Measurements from ENCODE around the gene HLA-G.
"Not testable (repeated sequence)": the region's sequence is repeated elsewhere in the genome, so short reads cannot be mapped to it uniquely, and the experiment has no call there.

The HLA-G gene

DNA sequence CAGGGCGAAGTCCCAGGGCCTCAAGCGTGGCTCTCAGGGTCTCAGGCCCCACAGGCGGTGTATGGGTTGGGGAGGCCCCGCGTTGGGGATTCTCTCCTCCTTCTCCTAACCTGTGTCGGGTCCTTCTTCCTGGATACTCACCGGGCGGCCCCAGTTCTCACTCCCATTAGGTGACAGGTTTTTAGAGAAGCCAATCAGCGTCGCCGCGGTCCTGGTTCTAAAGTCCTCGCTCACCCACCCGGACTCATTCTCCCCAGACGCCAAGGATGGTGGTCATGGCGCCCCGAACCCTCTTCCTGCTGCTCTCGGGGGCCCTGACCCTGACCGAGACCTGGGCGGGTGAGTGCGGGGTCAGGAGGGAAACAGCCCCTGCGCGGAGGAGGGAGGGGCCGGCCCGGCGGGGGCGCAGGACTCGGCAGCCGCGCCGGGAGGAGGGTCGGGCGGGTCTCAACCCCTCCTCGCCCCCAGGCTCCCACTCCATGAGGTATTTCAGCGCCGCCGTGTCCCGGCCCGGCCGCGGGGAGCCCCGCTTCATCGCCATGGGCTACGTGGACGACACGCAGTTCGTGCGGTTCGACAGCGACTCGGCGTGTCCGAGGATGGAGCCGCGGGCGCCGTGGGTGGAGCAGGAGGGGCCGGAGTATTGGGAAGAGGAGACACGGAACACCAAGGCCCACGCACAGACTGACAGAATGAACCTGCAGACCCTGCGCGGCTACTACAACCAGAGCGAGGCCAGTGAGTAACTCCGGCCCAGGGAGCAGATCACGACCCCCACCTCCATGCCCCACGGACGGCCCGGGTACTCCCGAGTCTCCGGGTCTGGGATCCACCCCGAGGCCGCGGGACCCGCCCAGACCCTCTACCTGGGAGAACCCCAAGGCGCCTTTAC is at the start of gene HLA-G:
TSS of gene HLA-G (plus strand) at position 247 of the 892 bp plus-strand sequence. CDS start at position 267, 20 bp downstream.
- H3K4me1 ChIP-seq (ENCODE audit: control insufficient read depth, insufficient read depth, low read length), result peaks cover 8% of the 10 kb centered on the region
- H3K4me3 ChIP-seq (ENCODE audit: low read length in 2 of 2), result peak within 1 kb of the TSS; percentile 25 to 54
- no peaks in the 10 kb centered on the region for H3K9me3 ChIP-seq (ENCODE audit: control insufficient read depth in 2 of 2, low read length in 2 of 2)
- H3K27ac ChIP-seq (ENCODE audit: low read length), result no peak within 1 kb of the TSS
- H3K27me3 ChIP-seq (ENCODE audit: control insufficient read depth in 1 of 2, insufficient read depth in 2 of 2, low read length in 2 of 2), result peaks cover 40% of the 10 kb centered on the region in 2 donors
- no peaks in the 10 kb centered on the region for H3K36me3 ChIP-seq (ENCODE audit: control insufficient read depth in 2 of 2, insufficient read depth in 2 of 2, low read length in 2 of 2)
- H3K9ac ChIP-seq (ENCODE audit: low read length in 2 of 2), result no peak within 1 kb of the TSS

DNA sequence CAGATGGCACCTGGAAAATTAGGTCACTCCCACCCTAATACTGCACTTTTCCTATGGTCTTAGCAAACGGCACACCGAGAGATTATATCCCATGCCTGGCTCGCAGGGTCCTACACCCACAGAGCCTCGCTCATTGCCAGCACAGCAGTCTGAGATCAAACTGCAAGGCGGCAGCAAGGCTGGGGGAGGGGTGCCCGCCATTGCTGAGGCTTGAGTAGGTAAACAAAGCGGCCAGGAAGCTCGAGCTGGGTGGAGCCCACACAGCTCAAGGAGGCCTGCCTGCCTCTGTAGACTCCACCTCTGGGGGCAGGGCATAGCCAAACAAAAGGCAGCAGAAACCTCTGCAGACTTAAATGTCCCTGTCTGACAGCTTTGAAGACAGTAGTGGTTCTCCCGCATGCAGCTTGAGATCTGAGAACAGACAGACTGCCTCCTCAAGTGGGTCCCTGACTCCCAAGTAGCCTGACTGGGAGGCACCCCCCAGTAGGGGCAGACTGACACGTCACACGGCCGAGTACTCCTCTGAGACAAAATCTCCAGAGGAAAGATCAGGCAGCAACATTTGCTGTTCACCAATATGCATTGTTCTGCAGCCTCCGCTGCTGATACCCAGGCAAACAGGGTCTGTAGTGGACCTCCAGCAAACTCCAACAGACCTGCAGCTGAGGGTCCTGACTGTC is 47.5 kb upstream of the HLA-G start:
- H3K36me3 ChIP-seq (ENCODE audit: control insufficient read depth in 2 of 2, insufficient read depth in 2 of 2, low read length in 2 of 2); H3K27ac ChIP-seq (ENCODE audit: low read length); H3K27me3 ChIP-seq (ENCODE audit: control insufficient read depth in 1 of 2, insufficient read depth in 2 of 2, low read length in 2 of 2); H3K4me1 ChIP-seq (ENCODE audit: control insufficient read depth, insufficient read depth, low read length); H3K4me3 ChIP-seq (ENCODE audit: low read length in 2 of 2); H3K9me3 ChIP-seq (ENCODE audit: control insufficient read depth in 2 of 2, low read length in 2 of 2); H3K9ac ChIP-seq (ENCODE audit: low read length in 2 of 2): not testable (repeated sequence)

DNA sequence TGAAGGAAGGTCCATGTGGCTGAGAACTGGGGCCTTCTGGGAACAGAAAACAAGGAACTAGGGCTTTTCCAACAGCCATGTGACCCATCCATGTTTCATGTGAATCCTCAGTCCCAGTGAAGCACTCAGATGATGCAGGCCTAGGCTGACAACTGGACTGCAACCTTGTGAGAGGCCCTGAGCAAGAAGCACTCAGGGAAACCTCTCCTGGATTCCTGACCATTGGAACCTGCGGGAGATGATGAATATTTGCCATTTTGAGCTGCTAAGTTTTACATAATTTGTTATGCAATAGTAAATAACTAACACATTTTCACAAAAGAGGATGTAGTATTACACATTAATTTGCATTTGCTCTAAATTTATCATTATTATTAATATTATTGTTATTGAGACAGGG is 38.4 kb upstream of the HLA-G start:
- H3K4me1 ChIP-seq (ENCODE audit: control insufficient read depth, insufficient read depth, low read length), result peaks cover 13% of the 10 kb centered on the region
- H3K36me3 ChIP-seq (ENCODE audit: control insufficient read depth in 2 of 2, insufficient read depth in 2 of 2, low read length in 2 of 2), result no peaks in the 10 kb centered on the region
- H3K4me3 ChIP-seq (ENCODE audit: low read length in 2 of 2), result no peak overlapping the region
- H3K9me3 ChIP-seq (ENCODE audit: control insufficient read depth in 2 of 2, low read length in 2 of 2), result no peaks in the 10 kb centered on the region
- H3K27ac ChIP-seq (ENCODE audit: low read length), result no peak overlapping the region
- no peak overlapping the region for H3K9ac ChIP-seq (ENCODE audit: low read length in 2 of 2)
- H3K27me3 ChIP-seq (ENCODE audit: control insufficient read depth in 1 of 2, insufficient read depth in 2 of 2, low read length in 2 of 2), result peaks cover 15 to 20% of the 10 kb centered on the region in 2 donors

DNA sequence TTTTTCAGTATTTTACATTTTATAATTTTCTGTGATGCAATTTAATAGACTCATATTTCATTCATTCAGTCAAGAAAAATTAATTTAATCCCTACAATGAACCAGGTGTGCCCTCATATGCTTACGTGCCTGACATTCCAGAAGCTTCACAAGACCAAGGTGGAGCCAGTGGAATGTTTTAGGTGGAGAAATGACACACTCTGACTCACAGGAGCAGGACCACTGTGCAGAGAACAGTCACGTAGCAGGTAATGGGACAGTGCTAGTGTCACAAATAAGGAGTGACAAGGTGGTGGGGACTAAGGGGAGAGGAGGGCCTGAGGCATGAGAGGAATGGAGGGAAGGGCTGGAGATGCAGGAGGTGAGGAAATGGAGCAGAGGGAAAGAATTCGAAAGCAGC is 37.0 kb upstream of the HLA-G start:
- H3K4me3 ChIP-seq (ENCODE audit: low read length in 2 of 2), result no peak overlapping the region
- H3K4me1 ChIP-seq (ENCODE audit: control insufficient read depth, insufficient read depth, low read length), result peaks cover 13% of the 10 kb centered on the region
- H3K9me3 ChIP-seq (ENCODE audit: control insufficient read depth in 2 of 2, low read length in 2 of 2), result no peaks in the 10 kb centered on the region
- no peak overlapping the region for H3K9ac ChIP-seq (ENCODE audit: low read length in 2 of 2)
- no peak overlapping the region for H3K27ac ChIP-seq (ENCODE audit: low read length)
- H3K27me3 ChIP-seq (ENCODE audit: control insufficient read depth in 1 of 2, insufficient read depth in 2 of 2, low read length in 2 of 2), result peaks cover 19 to 20% of the 10 kb centered on the region in 2 donors
- no peaks in the 10 kb centered on the region for H3K36me3 ChIP-seq (ENCODE audit: control insufficient read depth in 2 of 2, insufficient read depth in 2 of 2, low read length in 2 of 2)

DNA sequence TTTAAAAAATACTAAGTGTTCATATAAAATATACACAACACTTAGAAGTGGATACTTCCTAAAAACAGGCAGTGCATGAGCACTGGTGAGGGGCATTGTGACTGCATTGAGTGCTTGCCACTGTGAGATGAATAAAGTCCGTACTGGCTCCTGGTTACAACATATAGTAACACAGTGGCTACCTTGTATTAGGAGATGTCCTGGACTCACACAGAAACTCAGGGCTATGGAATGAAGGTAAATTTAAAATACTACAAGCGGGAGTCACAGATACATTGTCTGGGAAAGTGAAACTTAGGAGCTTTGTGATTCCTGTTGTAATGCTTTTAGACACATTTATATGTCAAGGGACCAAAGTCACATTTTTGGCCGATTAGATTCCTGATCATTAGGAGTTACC is 36.5 kb upstream of the HLA-G start:
- no peak overlapping the region for H3K27ac ChIP-seq (ENCODE audit: low read length)
- no peaks in the 10 kb centered on the region for H3K9me3 ChIP-seq (ENCODE audit: control insufficient read depth in 2 of 2, low read length in 2 of 2)
- no peaks in the 10 kb centered on the region for H3K36me3 ChIP-seq (ENCODE audit: control insufficient read depth in 2 of 2, insufficient read depth in 2 of 2, low read length in 2 of 2)
- no peak overlapping the region for H3K9ac ChIP-seq (ENCODE audit: low read length in 2 of 2)
- peaks cover 19 to 20% of the 10 kb centered on the region in 2 donors for H3K27me3 ChIP-seq (ENCODE audit: control insufficient read depth in 1 of 2, insufficient read depth in 2 of 2, low read length in 2 of 2)
- no peak overlapping the region for H3K4me3 ChIP-seq (ENCODE audit: low read length in 2 of 2)
- H3K4me1 ChIP-seq (ENCODE audit: control insufficient read depth, insufficient read depth, low read length), result peaks cover 13% of the 10 kb centered on the region

DNA sequence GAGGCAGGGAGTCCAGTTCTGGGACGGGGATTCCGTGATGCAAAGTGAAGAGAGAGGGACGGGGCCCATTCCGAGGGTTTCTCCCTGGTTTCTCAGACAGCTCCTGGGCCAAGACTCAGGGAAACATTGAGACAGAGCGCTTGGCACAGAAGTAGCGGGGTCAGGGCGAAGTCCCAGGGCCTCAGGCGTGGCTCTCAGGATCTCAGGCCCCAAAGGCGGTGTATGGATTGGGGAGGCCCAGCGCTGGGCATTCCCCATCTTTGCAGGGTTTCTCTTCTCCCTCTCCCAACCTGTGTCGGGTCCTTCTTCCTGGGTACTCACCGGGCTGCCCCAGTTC is 35.9 kb upstream of the HLA-G start:
- H3K36me3 ChIP-seq (ENCODE audit: control insufficient read depth in 2 of 2, insufficient read depth in 2 of 2, low read length in 2 of 2), result no peaks in the 10 kb centered on the region
- H3K27me3 ChIP-seq (ENCODE audit: control insufficient read depth in 1 of 2, insufficient read depth in 2 of 2, low read length in 2 of 2), result peaks cover 19 to 20% of the 10 kb centered on the region in 2 donors
- H3K4me1 ChIP-seq (ENCODE audit: control insufficient read depth, insufficient read depth, low read length), result peaks cover 13% of the 10 kb centered on the region
- H3K9ac ChIP-seq (ENCODE audit: low read length in 2 of 2), result peak overlapping the region in 1 of 2 donors; percentile 44
- no peak overlapping the region for H3K27ac ChIP-seq (ENCODE audit: low read length)
- H3K4me3 ChIP-seq (ENCODE audit: low read length in 2 of 2), result peak overlapping the region; percentile 56 to 74
- H3K9me3 ChIP-seq (ENCODE audit: control insufficient read depth in 2 of 2, low read length in 2 of 2), result no peaks in the 10 kb centered on the region

DNA sequence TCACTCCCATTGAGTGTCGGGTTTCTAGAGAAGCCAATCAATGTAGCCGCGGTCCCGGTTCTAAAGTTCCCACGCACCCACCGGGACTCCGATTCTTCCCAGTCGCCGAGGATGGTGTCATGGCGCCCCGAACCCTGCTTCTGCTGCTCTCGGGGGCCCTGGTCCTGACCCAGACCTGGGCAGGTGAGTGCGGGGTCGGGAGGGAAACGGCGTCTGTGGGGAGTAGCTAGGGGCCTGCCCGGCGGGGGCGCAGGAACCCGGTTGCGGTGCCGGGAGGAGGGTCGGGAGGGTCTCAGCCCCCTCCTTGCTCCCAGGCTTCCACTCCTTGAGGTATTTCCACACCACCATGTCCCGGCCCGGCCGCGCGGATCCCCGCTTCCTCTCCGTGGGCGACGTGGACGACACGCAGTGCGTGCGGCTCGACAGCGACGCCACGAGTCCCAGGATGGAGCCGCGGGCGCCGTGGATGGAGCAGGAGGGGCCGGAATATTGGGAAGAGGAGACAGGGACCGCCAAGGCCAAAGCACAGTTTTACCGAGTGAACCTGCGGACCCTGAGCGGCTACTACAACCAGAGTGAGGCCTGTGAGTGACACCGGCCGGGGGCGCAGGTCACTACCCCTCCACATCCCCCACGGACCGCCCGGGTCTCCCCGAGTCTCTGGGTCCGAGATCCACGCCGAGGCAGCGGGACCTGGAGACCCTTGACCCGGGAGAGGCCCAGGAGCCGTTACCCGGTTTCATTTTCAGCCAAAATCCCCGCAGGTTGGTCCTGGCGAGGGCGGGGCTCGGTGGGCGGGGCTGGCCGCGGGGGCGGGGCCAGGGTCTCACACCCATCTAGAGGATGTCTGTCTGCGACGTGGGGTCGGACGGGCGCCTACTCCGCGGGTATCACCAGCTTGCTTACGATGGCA is 35.2 kb upstream of the HLA-G start:
- H3K27me3 ChIP-seq (ENCODE audit: control insufficient read depth in 1 of 2, insufficient read depth in 2 of 2, low read length in 2 of 2), result peaks cover 19 to 20% of the 10 kb centered on the region in 2 donors
- peaks cover 13% of the 10 kb centered on the region for H3K4me1 ChIP-seq (ENCODE audit: control insufficient read depth, insufficient read depth, low read length)
- H3K27ac ChIP-seq (ENCODE audit: low read length), result no peak overlapping the region
- peak overlapping the region; percentile 56 to 74 for H3K4me3 ChIP-seq (ENCODE audit: low read length in 2 of 2)
- H3K9ac ChIP-seq (ENCODE audit: low read length in 2 of 2), result peak overlapping the region; percentile 13 to 44
- H3K9me3 ChIP-seq (ENCODE audit: control insufficient read depth in 2 of 2, low read length in 2 of 2), result no peaks in the 10 kb centered on the region
- H3K36me3 ChIP-seq (ENCODE audit: control insufficient read depth in 2 of 2, insufficient read depth in 2 of 2, low read length in 2 of 2), result no peaks in the 10 kb centered on the region

DNA sequence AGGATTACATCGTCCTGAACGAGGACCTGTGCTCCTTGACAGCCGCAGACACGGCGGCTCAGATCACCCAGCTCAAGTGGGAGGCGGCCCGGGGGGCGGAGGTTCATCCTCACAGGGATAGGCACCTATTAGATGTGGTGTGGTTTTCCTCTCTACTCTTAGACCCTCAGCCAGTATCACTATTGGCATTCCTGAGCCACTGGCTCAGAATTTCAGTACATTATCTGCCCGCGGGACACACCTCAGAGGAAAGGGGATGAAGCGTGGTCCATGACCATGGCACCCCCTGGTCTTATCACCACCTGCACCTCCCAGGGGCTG is 34.6 kb upstream of the HLA-G start:
- Histone ChIP-seq H3K36me3 (ENCODE audit: control insufficient read depth in 2 of 2, insufficient read depth in 2 of 2, low read length in 2 of 2) (no peaks in the 10 kb centered on the region), H3K4me3 (ENCODE audit: low read length in 2 of 2) (peak overlapping the region; percentile 20 to 74), H3K9ac (ENCODE audit: low read length in 2 of 2) (peak overlapping the region in 1 of 2 donors; percentile 44), H3K27ac (ENCODE audit: low read length) (no peak overlapping the region), H3K9me3 (ENCODE audit: control insufficient read depth in 2 of 2, low read length in 2 of 2) (no peaks in the 10 kb centered on the region), H3K27me3 (ENCODE audit: control insufficient read depth in 1 of 2, insufficient read depth in 2 of 2, low read length in 2 of 2) (peaks cover 19 to 20% of the 10 kb centered on the region in 2 donors), H3K4me1 (ENCODE audit: control insufficient read depth, insufficient read depth, low read length) (peaks cover 13% of the 10 kb centered on the region)

DNA sequence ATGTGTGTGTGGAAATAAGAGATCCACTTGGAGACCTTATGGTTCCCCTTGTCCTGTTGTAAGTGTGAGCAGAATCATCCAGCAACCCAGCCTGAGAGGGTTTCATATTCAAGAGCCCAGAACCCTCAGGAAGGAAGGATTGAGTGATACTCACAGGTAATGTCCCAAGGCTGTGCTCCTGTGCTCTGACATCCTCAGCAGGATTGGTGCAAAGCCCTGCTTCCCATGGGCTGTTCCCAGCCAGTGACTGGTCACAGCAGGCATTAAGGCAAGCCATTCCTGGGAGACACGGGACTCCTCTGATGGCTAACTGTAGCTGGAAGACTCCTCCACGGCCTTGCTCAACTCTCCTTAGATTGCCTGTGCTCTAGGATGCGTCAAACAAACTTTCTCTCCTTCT is 33.8 kb upstream of the HLA-G start:
- no peak overlapping the region for H3K9ac ChIP-seq (ENCODE audit: low read length in 2 of 2)
- no peak overlapping the region for H3K27ac ChIP-seq (ENCODE audit: low read length)
- H3K4me3 ChIP-seq (ENCODE audit: low read length in 2 of 2), result no peak overlapping the region
- peaks cover 13% of the 10 kb centered on the region for H3K4me1 ChIP-seq (ENCODE audit: control insufficient read depth, insufficient read depth, low read length)
- no peaks in the 10 kb centered on the region for H3K36me3 ChIP-seq (ENCODE audit: control insufficient read depth in 2 of 2, insufficient read depth in 2 of 2, low read length in 2 of 2)
- no peaks in the 10 kb centered on the region for H3K9me3 ChIP-seq (ENCODE audit: control insufficient read depth in 2 of 2, low read length in 2 of 2)
- peaks cover 19 to 20% of the 10 kb centered on the region in 2 donors for H3K27me3 ChIP-seq (ENCODE audit: control insufficient read depth in 1 of 2, insufficient read depth in 2 of 2, low read length in 2 of 2)

DNA sequence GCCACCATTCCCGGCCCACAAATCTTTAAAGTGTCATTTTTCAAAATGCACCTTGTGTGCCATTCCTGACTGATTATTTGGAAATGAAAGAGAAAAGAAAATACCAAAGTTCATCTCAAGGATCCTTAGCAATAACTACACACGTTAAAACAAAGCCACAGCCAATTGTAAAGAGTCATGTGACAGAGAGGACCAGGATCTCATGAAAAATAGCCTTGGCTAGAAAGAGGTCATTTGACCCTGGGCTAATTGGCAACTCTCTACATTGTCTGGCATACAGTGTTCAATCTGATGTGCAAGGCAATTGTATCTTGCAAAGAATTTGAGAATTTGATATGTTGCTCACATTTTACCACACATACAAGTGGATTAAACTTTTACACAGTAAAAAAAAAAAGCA is 31.6 kb upstream of the HLA-G start:
- Histone ChIP-seq H3K27me3 (ENCODE audit: control insufficient read depth in 1 of 2, insufficient read depth in 2 of 2, low read length in 2 of 2) (peaks cover 19 to 21% of the 10 kb centered on the region in 2 donors), H3K4me3 (ENCODE audit: low read length in 2 of 2) (no peak overlapping the region)

More for the DNA sequence above, 31.6 kb upstream of the HLA-G start:
- no peaks in the 10 kb centered on the region for H3K36me3 ChIP-seq (ENCODE audit: control insufficient read depth in 2 of 2, insufficient read depth in 2 of 2, low read length in 2 of 2)
- no peak overlapping the region for H3K9ac ChIP-seq (ENCODE audit: low read length in 2 of 2)
- no peak overlapping the region for H3K27ac ChIP-seq (ENCODE audit: low read length)
- no peaks in the 10 kb centered on the region for H3K9me3 ChIP-seq (ENCODE audit: control insufficient read depth in 2 of 2, low read length in 2 of 2)
- H3K4me1 ChIP-seq (ENCODE audit: control insufficient read depth, insufficient read depth, low read length), result peaks cover 13% of the 10 kb centered on the region
